ENCODE measurements around the gene PM20D1.
"Not testable (repeated sequence)": the region's sequence is repeated elsewhere in the genome, so short reads cannot be mapped to it uniquely, and the experiment has no call there.

PM20D1 gene

DNA sequence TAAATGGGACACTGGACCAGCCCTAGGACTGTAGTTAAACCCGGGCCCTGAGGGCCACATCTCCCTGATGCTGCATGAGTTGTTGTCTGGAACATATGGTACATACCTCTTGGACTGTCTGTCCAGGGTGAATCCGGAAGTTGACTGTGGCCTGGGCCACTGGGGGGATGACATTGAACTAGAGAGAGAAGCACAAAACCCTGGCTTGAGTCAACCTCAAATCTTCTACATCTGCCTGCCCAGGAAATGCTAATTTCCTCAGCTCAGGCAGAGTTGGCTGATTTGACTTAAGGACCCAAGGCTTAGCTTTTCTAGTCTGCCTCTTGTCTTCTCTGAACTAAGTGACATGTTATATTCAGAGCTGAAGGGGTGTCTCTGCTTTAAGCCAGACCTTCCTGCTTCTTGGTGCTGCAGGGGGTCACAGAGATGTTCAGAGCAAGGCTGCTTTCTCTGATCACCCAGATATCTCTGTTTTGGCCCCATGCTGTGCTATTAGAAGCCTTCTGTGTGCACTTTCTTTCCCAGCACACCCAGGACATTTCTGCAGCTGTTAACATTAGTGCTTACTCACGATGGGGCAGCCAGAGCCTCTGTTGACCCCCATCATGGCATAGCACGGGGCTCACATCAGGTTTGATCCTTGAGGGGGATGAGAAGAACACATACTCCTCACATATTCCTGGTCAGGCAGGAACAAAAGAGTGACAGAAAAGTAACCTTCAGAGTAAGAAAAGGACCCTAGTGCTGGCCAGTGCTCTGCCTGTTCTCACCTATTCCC, 9.6 kb downstream of the PM20D1 start:
- DNase-seq, result no peak

DNA sequence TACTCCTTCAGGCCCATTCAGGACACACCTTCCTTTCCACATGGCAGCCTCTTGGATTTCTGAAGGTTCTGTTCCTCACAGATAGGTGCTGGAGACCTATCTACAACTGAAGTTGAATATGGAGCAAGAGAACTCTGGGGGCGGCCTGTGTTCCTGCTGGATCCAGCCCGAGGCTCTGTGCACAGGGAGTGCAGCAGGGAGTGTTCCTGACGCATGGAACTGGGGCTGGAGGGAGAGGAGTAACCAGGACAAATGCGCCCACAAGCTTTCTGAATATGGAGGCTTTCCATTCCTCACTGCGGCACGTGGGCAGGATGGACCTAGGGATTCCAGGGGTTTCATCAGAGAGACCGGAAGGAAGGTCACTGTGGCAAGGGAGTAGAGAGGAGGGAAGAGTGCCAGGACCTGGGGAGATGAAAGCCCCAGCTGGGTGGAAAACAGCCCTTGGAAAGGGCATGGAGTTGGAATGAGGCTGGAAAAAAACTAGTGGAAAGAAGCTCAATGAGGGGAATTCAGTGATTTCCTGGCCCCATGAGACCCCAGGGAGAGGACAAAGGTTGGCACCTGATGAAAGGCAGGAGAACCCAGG, 12.5 kb downstream of the PM20D1 start:
- DNase-seq, result no peak

DNA sequence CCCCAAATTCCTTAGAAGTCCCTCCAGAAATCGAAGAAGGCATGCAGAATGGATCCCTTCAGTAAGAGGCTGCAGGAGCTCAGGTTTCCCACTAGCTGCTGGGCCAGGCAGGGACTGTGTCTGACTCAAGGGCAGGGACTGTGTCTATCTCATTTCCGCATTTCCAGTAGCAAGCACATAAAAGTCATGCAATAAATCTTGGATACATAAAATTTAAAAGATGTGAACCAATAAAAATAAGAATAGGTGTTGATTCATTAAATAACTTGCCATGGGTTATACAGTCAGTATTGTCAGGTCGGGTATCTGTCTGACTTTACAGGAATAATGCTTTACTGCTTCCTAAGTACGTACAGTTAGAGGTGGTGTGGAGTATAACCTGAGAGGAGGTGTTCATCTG, 15.2 kb downstream of the PM20D1 start:
- DNase-seq, result no peak

DNA sequence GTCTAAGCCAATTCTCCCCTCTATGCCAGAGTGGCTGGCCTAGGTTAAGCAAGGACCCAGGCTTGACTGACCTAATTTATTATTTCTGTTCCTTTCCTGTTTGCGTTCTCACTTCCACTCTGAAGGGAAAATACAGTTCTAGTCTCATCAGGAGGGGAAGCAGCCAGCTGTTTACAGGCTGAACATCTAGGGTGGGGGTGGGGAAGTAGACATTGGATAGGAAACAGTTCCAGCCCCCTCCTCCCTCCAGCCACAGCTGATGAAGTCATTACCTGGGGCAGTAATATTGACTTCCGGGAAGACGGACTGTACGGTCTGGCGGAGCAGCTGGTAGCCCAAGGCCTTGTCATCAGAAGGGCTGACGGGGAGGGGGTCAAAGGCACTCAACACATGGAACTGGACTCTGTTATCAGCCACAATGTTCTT, 17.6 kb downstream of the PM20D1 start:
- DNase-seq, result peak; percentile 66

DNA sequence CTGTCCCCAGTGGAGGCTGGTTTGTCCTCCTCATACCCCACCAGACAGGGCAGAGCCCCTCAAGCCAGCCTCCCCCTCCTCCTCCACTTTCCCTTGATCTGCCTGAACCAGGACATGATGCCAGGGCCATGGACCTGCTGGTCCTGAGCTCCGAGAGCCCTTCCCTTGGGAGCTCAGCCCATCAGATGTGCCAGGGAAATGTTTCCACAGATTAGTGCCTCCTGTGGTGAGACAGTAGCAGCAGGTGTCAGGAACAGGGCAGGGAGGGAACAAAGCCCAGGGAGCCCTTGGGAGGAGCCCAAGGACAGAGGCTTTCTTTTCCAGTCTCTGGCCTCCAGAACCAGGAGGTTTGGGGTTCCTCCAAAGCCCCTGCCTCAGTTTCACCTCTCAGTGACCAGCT, 22.3 kb downstream of the PM20D1 start:
- no peak for DNase-seq

DNA sequence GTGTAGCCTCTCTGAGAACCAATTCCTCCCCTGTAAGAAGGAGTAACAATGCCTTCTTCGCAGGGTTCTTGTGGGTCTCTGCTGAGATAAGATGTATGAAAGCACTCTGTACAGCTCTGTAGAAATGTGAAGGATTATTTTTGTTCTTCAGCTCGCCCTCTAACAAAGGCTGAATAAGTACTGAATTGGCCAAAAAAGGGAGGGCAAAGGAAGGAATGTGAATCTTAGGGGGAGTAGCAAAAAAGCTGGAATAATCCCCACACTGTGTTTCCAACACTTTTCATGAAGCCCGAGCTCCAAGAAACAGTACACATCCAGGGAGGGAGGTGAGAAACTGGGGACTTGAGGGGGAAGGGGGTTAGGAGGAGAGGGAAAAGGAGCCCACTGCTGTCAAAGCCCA, 22.9 kb downstream of the PM20D1 start:
- no peak for DNase-seq

DNA sequence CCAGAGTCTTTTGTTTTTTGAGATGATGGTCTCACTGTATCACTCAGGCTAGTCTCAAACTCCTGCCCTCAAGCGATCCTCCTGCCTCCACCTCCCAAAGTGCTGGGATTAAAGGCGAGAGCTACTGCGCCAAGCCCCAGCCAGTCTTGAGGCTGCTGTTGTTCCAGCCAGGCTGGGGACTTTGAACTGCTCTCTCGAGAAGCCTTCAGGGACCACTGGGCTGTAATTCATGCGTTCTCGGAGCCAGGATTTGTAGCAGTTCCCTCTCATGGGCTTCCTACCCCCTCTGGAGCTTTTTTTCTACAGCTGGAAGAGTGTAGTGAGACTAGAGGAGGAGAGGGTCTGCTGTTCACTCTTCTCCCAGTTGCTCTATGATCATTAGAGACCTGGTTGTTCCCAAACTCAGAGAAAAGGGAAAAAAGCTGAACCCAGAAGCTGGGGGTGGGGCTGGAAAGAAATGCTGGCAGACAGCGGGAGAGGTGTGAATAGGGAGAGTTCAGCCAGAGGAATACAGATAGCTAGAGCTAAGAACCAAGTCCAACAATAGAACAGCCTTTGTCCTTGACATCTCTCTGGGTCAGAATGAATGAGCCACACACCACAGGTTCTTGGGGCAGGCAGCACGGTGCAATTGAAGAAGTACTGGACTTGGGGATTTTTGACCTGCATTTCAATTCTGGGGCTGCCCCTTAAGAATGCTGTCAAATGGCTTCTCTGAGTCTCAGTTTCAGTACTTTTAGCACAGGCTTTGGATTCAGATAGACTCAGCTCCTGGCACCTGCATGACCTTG, 23.7 kb downstream of the PM20D1 start:
- DNase-seq, result peak; percentile 31

DNA sequence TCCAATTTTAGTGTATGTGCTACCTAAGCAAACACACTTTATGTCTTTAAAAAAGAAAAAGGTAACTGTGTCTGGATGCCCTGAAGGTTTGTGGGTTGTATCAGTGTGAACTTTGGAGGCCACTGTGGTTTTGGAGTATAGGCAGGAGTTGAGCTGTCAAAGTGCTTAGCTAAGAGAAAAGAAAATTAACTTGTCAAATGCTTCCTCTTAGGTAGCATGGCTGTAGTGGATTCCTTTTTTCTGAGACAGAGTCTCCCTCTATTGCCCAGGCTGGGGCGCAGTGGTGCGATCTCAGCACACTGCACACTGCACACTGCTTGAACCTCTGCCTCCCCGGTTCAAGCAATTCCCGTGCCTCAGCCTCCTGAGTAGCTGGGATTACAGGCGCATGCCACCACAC, 25.8 kb downstream of the PM20D1 start:
- DNase-seq, result no peak

DNA sequence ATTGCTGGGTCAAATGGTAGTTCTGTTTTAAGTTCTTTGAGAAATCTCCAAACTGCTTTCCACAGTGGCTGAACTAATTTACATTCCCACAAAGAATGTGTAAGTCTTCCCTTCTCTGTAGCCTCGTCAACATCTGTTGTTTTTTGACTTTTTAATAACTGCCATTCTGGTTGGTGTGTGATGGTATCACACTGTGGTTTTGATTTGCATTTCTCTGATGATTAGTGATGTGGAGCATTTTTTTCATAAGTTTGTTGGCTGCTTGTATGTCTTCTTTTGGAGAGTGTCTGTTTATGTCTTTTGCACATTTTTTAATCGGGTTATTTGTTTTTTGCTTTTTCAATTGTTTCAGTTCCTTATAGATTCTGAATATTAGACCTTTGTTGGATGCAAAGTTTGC, 26.7 kb downstream of the PM20D1 start:
- not testable (repeated sequence) for DNase-seq

DNA sequence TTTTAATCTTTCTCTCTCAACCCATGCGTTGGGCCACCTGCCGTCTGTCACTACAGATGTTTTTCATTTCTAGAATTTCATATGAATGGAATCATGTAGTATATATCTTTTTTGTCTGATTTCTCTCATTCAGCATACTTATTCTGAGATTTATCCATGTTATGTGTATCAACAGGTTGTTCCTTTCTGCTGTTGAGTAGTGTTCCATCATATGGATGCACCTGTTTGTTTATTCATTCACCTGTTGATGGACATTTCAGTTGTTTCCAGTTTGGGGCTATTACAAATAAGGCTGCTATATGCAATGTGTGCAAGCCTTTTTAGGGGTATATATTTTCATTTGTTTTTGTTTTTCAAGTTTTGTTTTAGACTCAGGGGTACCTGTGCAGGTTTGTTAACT, 27.5 kb downstream of the PM20D1 start:
- DNase-seq, result no peak

DNA sequence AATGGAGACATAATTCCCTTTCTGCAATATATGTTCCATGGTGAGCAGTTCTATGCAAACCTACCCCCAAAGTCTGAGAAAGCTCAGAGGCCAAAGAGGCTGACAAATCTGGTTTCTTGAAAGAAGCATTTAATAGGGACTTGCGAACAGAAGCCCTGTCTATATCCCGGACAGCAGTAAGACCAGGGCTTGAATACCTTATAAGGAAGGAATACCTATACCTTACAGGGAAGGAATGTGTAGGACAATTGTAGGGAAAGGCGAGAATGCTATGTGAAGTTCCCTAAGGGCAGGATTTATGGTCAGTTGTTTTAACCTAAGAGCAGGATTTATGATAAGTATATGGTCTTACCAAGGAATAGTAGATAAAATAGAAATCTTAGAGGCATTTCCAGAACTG, 31.9 kb downstream of the PM20D1 start:
- DNase-seq, result no peak

DNA sequence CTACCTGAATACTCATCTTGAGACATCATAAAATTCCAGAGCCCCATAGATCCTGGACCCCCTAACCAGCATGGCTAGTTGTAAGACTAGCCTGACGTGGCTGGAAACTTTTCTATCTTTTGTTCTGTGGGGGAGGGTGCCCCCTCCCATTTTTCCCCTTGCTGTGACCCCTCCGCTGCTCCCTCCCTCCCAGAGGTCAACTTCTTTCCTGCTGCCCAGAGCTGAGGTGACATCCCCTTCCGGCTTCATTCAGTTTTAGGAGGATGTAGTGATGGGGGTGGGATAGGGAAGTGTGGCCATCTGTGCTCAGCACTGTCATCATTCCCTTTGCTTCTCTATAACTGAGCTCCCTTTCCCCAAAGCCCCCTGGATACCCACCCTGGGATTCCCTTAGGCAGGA, 32.6 kb downstream of the PM20D1 start:
- DNase-seq, result no peak

DNA sequence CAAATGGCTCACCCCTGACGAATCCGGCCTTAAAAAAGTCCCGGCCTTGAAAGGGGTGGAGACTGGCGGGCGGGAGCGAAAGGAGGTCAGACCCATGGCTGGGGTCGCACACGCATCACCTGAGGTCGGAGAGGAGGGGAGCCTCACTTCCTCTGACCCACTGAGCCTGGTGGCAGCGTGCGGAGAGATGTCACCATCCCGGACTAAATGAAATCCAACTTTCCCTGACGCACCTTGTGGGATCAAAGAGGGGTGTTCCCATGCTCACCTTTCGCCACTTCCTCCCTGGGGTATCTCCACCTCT, 36.2 kb downstream of the PM20D1 start:
- DNase-seq, result no peak

DNA sequence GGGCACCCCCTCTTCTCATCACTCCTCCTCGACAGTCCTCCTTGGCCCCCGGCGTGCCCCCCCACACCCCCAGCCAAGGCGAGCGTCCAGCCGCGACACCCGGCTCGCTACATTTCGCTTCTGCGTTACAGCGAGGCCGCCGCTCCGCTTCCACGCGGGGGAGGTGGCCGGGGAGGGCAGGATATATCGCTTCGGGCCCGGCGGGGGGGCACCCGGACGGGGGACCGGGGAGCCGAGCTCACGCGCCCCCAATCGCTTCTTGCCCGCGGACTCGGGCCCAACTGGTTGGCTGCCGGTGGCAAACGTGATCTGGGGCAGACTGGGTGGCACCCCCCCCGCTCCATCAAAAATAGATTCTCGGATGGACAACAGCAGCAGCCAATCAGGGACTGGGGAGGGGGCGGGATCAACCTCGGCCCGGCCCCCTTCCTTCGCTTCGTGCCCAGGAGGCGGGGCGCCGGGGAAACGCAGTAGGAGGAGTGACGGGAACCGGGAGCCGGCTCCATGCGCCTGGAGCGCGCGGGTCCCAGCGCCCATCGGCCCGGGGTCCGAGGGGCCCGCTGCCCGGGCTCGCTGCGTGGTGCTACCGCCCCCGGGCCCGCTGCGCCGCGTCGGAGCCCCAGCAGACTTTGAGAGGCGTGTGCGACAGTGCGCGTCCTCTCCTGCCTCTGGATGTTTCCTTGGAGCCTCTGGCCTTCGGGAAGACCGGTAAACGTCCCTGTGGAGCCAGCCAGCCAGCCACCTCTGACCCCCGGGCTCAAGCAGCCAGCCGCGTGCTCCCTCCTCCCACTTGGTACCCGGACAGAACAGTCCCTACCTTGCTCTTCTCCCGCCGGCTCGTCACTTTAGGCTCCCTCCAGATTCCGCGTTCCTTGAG, 36.8 kb downstream of the PM20D1 start, which contains the start of gene SLC41A1:
SLC41A1 (minus strand) TSS at position 321 of the 877 bp plus-strand sequence. CDS start 2,757 bp downstream, outside the sequence.
- DNase-seq, result peak; percentile 80

DNA sequence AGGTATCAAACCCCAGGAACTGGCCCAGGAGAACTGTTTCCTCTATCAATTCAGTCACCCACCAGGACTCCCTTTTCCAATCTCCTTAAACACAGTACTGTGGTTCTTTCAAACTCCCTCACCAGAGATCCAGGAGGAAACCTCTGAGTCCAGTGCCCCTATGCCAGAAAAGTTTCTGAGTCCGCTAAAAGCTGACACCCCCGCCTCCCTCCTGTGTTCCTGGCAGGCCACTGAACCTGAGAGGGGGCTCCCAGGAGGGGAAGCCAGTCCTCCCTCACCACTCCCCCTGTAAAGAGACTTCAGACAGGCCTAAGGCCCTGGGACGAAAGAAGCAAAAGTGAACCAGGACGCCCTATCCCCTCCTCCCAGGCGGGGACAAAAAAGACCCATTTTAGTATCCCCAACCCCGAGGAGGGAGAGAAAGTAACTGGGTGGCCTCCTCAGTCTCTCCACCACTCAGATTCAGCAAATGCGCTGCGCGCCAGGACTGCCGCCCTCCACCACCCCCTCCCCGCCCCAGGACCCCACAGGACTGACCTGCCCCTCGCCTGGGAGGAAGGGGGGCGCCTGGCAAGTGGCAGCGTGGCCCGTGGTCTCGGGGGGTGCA, 37.6 kb downstream of the PM20D1 start:
- no peak for DNase-seq

DNA sequence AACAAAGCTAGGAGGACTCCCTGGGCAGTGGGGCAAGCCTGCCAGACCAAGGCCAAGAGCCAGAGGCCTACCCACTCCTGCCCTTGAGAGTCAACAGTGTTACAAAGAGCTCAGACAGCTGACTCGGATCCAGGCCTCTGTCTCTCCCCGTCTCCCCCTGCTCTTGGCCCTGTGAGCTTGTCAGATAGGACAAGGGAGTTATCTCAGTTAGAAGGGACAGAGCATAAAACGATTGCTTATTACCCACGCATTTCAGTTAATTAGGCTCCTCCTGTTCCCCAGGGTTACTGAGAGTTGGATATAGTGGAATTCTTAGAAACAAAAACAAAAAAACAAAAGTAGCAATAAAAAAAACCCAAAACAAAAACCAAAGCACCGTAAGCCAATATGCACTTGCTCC, 38.3 kb downstream of the PM20D1 start:
- no peak for DNase-seq

DNA sequence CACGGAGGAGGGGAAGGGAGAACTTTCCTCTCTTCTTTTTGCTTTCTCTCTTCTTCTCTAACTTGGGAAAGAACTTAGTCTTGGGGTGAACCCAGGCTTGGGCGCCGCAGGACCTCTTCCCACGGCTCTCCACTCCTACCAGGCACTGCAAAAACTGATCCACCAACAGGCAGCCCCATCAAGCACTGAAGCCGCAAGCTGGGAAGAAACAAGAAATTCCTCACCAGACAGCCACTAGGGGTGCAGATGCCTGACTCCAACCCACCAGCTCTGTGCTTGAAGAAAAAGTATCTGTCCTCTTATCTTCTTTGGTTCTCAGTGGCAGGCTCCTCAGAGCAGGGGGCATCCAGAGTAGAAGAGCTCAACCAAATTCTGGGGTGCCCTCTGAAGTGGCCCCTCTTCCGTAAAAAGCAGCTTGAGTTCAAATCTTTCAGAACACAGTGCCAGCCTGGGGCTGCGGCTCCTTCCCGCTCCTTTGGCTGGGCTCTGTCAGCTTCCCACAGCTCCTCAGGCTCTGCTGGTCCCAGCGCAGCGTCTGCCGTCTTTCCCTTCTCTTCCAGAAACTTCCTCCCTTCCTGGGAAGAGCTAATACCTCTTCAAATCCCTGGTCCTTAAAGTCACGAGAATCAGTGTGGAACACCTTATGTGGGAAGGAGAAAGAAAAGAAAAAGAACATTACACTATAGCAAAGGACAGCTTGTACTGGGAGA, 39.3 kb downstream of the PM20D1 start:
- no peak for DNase-seq

DNA sequence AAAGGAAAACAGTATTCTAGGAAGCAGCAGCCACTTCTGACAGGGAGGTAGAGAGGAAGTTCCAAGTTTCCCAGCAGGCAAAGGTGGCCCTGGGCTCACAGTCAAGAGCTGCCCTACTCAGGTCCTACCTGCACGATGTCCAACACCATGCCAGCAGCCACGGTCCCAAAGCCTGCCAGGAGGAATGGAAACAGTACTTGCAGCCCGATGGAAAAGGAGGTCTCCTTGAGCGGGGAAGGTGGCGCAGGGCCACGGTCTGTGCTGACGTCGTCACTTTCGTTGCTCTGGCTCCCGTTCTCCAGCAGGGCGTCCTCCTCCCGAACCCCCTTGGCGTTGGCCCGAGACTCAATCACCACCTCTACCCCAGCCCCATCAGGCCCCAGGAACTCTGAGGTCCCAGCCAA, 40.0 kb downstream of the PM20D1 start:
- no peak for DNase-seq

DNA sequence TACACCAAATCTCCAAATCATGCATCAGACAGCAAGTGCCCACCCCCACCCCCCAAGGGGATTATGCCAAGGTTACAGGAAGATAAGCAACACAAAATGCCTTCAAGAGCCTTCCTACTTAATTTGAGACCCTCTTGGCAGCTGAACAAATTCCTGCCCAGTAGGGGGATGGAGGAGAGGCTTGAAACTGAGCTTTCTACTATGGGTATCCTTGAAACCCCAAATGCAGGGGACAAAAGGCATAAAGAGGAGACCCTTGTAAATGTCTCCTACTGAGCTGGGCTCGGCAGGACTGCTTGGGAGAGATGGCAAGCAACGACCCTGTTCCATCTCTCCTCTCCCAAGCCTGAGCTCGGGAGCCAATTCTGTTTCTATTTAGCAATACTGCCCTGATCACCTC, 40.5 kb downstream of the PM20D1 start:
- DNase-seq, result no peak

DNA sequence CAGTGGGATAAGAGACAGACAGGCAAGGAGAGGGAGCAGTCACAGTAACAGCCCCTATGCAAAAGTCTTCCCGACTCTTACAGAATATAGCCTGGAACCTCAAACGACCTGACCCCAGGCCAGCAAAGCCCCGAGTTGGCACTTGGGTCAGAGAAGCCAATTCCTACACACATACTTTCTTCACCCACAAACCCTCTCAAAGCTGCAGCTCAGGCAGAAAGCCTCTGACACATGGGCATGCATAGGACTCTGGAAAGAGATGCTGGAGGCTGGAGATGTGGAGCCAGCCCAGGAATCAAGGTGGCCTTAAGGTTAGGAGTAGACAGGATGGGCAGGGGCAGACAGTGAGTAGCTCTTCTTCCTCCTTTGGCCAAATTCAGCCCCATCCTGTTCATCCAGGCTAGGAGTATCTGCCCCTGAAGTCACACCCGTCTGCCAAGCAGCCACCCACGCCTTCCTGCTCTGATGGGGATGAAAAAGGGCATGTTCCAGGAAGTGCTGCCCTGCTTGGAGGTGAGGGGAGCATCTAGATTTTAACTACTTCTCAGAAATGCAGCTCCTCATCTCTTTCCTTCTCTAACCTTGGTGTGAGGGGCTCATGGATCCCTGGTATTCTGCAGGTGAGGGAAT, 44.7 kb downstream of the PM20D1 start:
- DNase-seq, result peak; percentile 41

DNA sequence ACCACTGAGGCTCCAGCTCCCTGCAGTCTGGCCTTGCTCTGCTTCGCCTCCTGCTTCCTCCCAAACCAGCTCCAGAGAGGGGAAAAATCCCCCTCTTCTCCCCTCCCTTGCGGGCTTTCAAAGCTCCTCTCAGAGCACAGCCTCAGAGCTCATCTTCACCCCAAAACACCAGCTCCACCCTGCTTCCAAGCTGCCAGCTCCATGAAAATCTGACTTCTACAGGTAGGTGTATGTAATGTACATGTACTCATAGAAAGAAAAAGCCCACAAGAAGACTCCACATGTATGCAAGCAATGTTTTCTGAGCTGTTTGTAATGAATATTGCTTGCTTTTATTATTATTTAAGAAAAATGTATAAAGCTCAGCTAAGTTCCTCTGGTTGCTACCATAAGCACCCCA, 45.3 kb downstream of the PM20D1 start:
- DNase-seq, result no peak

All from inflammatory macrophage treated with lipopolysaccharide for 4 hours (primary cell).